GM10248 (cell line): ENCODE measurements around the gene PRLR.

Experiments
- CTCF ChIA-PET: fragments of 300-600 bp; sonication (Branson Sonifier 250); formaldehyde crosslinking; extraction: SDS; loops from one replicate; lab custom pipeline; 2021; ENCODE audit warnings: antibody characterized with exemption; lab: Yijun Ruan, JAX
- POLR2A ChIA-PET: fragments of 350-650 bp; sonication (Branson Sonifier 250); formaldehyde crosslinking; extraction: SDS; loops from one replicate; lab custom pipeline; 2020; ENCODE audit warnings: antibody characterized with exemption; lab: Yijun Ruan, JAX
- DNase-seq: peaks from one replicate; pipeline ENCODE4 v3.0.0; 2012; ENCODE audit errors: extremely low spot score
- CTCF ChIP-seq: IDR thresholded peaks from 2 replicates; pipeline ENCODE4 v1.5.1; 2012; ENCODE audit warnings: mild to moderate bottlenecking, low read depth; ENCODE audit errors: extremely low read depth, missing control alignments, control extremely low read depth

PRLR gene

GRCh38 chr5:35230038-35230611 lies at the start of gene PRLR:
TSS of gene PRLR (minus strand) at chr5:35230487. CDS start at chr5:35089620, 140,867 bp downstream.
- DNase-seq = peak; percentile 17
- CTCF ChIA-PET = interaction anchor here (0.7 to 3.6 kb wide), 9 partner anchors 9 to 698 kb away, joined by 3 to 15 read pairs (median 4); no protein-coding TSS in a partner anchor
- POLR2A ChIA-PET = no interaction called here
- no peak for TF ChIP-seq CTCF

GRCh38 chr5:35274839-35275509 lies 44.7 kb upstream of the PRLR start:
- DNase-seq = no peak
- CTCF ChIA-PET = interaction anchor here (1.4 to 1.6 kb wide), 2 partner anchors 11 to 12 kb away, joined by 4 read pairs; no protein-coding TSS in a partner anchor
- no peak for TF ChIP-seq CTCF
- POLR2A ChIA-PET = no interaction called here

GRCh38 chr5:35269006-35269405 lies 38.7 kb upstream of the PRLR start:
- no peak for DNase-seq
- ChIA-PET POLR2A (no interaction called here), CTCF (interaction anchor here (1.8 kb wide), 1 partner anchor 13 kb away, joined by 5 read pairs; no protein-coding TSS in a partner anchor)
- no peak for TF ChIP-seq CTCF

- POLR2A ChIA-PET = no interaction called here
- CTCF ChIA-PET = no interaction called here
- no peak for TF ChIP-seq CTCF
- no peak for DNase-seq
Measured at GRCh38 chr5:35266276-35266675, 36.0 kb upstream of the PRLR start.

GRCh38 chr5:35264509-35264908 lies 34.2 kb upstream of the PRLR start:
- DNase-seq = no peak
- TF ChIP-seq CTCF = no peak
- ChIA-PET CTCF (no interaction called here), POLR2A (no interaction called here)

- no peak for TF ChIP-seq CTCF
- POLR2A ChIA-PET = no interaction called here
- DNase-seq = no peak
- CTCF ChIA-PET = interaction anchor here (1.1 to 1.4 kb wide), 2 partner anchors 9 to 11 kb away, joined by 3 to 4 read pairs; no protein-coding TSS in a partner anchor
Measured at GRCh38 chr5:35263266-35263877, 33.1 kb upstream of the PRLR start.
